Measurements from ENCODE around the gene PDSS1. TPM values are rescaled to one million over a fixed set of nuclear protein-coding genes. Genes with fewer than 3 reads are reported as not detected.
A peak's percentile ranks its signal among the peaks of the same experiment; 100 is the strongest.

PDSS1 gene
- total RNA-seq, 1 donor, result 9.2 TPM

DNA sequence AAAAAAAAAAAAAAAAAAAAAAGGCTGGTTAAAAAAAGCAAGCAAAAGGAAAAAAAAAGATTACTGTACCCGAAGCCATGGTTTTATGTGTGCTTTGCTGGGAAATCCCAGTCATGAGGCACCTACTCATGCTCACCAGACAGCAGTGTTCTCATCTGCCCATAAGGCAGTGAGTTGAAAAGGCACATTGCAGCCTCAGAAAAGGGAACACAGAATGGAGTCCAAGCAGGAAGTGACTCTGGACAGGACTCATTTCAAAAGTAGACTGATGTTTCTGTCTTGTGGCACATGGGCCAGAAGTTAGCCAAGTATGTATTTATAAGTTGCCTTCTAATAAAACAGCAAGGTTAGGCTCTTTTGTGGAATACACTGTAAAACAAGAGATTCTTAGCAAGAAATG lies 40.2 kb downstream of the PDSS1 start:
- H3K4me3 ChIP-seq (ENCODE audit: low read depth, low read length), result no peak overlapping the region
- TF ChIP-seq, protein P1, sequence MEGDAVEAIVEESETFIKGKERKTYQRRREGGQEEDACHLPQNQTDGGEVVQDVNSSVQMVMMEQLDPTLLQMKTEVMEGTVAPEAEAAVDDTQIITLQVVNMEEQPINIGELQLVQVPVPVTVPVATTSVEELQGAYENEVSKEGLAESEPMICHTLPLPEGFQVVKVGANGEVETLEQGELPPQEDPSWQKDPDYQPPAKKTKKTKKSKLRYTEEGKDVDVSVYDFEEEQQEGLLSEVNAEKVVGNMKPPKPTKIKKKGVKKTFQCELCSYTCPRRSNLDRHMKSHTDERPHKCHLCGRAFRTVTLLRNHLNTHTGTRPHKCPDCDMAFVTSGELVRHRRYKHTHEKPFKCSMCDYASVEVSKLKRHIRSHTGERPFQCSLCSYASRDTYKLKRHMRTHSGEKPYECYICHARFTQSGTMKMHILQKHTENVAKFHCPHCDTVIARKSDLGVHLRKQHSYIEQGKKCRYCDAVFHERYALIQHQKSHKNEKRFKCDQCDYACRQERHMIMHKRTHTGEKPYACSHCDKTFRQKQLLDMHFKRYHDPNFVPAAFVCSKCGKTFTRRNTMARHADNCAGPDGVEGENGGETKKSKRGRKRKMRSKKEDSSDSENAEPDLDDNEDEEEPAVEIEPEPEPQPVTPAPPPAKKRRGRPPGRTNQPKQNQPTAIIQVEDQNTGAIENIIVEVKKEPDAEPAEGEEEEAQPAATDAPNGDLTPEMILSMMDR (IDR thresholded peaks at IDR 0.05; ENCODE audit: insufficient read depth, low read length), result no peak
- peak; percentile 15 for DNase-seq (ENCODE audit: low read depth)

DNA sequence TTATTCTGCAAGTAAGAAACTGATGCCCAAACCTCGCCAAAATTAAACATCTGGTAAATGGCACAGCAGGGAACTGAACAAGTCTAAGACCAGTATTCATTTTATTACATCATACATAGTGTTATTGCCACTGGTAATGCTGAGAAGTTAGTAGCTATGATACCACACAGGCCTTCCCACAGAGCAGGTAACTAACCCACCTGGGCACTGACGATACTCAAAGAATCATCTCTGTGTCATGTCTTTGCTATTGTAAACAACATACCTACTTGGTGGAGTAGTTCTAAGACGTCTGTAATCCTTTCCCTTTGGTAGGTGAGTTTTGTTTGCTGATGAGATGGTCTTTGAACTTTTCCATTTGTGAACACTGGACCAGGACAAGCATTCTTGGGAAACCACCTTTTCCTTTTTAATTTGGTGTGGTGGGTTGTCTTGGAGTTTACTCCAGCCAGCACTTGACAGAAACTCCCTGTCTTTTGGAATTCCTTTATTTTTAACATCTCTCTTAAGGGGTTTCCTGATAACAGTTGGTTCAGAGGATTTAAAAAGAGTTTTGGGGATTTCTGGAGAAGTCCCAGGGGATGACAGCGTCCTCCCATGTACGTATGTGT lies 40.9 kb downstream of the PDSS1 start:
- DNase-seq (ENCODE audit: low read depth), result peak; percentile 34
- TF ChIP-seq, protein P1 (IDR thresholded peaks at IDR 0.05; ENCODE audit: insufficient read depth, low read length), result no peak
- no peak overlapping the region for H3K4me3 ChIP-seq (ENCODE audit: low read depth, low read length)

DNA sequence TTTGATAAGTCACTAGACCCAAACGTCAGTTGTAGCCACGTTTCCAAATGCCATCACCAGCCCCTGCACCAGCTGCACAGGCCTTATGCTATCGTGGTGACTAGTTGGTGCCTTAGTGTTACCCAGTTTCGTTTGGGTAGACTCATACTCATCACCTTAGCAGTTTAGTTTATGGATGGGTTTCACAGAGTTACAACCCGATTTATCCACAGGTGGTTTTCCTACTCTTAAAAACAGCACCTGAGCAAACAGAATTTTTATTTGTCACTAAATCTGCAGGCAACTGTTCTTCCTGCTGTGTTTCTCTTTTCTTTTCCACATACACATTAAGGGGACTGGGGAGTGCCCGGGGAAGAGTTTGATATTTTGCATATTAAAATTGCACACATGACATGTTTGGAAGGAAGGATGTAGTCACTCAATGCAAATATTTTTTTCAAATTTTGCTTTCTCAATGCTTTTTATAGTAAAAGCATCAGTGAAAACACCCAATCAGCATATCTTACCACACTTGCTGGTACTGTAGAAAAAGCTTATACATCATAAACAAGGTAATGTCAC lies 41.6 kb downstream of the PDSS1 start:
- no peak for DNase-seq (ENCODE audit: low read depth)
- TF ChIP-seq, protein P1 (IDR thresholded peaks at IDR 0.05; ENCODE audit: insufficient read depth, low read length), result no peak
- H3K4me3 ChIP-seq (ENCODE audit: low read depth, low read length), result no peak overlapping the region

DNA sequence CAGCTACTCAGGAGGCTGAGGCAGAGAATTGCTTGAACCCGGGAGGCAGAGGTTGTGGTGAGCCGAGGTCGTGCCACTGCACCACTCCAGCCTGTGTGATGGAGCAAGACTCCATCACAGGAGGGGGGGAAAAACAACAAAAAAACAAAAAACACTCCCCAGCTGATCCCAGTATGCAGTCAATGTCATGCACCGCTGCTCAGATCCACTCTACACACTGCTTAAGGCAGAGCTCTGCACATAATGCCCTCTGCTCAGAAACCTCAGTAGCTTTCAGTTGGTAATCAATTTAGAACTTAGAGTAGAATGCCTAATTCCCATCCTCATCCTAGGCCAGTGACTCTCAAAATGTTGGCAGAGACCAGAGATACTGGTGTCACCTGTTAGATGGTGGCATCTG lies 43.9 kb downstream of the PDSS1 start:
- DNase-seq (ENCODE audit: low read depth), result no peak
- TF ChIP-seq, protein P1 (IDR thresholded peaks at IDR 0.05; ENCODE audit: insufficient read depth, low read length), result no peak
- no peak overlapping the region for H3K4me3 ChIP-seq (ENCODE audit: low read depth, low read length)

DNA sequence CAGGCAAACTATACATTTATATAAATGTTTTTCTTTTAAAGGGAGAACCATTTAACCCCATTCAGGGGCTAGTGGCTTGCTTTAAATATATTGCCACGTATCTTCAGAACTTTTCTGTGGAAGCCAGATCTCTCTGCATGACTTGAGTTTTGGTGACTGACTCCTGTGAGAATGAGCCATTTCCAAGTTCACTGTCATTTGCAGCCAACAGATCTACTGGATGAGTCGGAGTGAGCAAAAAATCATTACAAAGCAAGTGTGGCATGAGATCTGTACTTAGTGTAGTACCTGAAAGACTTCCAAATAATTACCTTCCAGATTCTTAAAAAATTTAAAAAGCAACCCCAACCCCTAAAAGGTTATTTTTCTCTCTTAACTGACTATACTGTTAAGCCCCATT lies 45.6 kb downstream of the PDSS1 start:
- TF ChIP-seq, protein P1 (IDR thresholded peaks at IDR 0.05; ENCODE audit: insufficient read depth, low read length), result no peak
- DNase-seq (ENCODE audit: low read depth), result no peak
- H3K4me3 ChIP-seq (ENCODE audit: low read depth, low read length), result no peak overlapping the region

DNA sequence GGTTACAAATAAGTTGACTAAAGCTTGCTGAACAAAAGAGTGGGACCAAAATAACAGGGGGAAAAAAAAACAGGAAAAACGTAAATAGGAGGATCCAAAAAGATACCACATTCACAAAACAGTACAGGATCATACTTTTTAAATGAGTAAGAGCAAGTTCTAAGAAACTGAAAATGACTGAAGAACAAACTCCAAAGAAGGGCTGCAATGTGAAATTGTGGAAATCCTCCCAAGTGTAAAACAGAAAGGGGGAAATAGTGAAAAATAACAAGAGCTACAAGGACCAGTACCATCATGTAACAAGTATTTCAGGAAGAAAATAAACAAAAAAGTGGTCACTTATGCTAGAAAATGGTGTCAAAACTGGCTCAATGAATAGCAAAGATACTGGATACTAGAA lies 46.3 kb downstream of the PDSS1 start:
- TF ChIP-seq, protein P1 (IDR thresholded peaks at IDR 0.05; ENCODE audit: insufficient read depth, low read length), result no peak
- H3K4me3 ChIP-seq (ENCODE audit: low read depth, low read length), result no peak overlapping the region
- no peak for DNase-seq (ENCODE audit: low read depth)

DNA sequence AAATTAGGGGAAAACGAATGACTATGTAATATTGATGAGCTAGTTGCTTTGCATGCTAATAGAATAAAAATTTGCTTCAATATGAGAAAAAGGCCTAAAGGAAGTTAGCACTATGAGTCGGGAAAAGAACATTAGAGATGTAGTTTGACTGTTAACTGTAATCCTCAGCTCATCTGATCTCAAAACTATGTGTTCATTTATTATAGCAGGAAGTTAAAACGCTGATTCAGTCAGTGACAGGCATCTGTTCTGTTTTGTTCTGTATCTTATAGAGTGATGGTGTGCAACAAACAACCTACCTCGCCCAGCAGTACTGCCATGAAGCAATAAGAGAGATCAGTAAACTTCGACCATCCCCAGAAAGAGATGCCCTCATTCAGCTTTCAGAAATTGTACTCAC lies 48.6 kb downstream of the PDSS1 start:
- DNase-seq (ENCODE audit: low read depth), result no peak
- TF ChIP-seq, protein P1 (IDR thresholded peaks at IDR 0.05; ENCODE audit: insufficient read depth, low read length), result no peak
- no peak overlapping the region for H3K4me3 ChIP-seq (ENCODE audit: low read depth, low read length)
